HCT116 (cell line): ENCODE data around the gene SHANK1. TPM values are rescaled to one million over a fixed set of nuclear protein-coding genes. Genes with fewer than 3 reads are reported as not detected.

Source experiments
- ATAC-seq: fragments of 200-7000 bp; cut with Tn5 transposase; 2 replicates; pipeline ENCODE4 v1.9.1; 2020; ENCODE audit warnings: mild to moderate bottlenecking, moderate library complexity
- BruUV-seq: library from RNA; stranded (reverse); fragments of 400-500 nt; replicated peaks from 2 replicates; lab custom pipeline; 2021; lab: Mats Ljungman, UMichigan
- CTCF ChIA-PET: fragments of 300-600 bp; sonication (Branson Sonifier 250); formaldehyde crosslinking; loops from one replicate; lab custom pipeline; 2021; ENCODE audit warnings: antibody characterized with exemption; lab: Charles Lee
- POLR2A ChIA-PET: fragments of 300-600, 350-600 bp; sonication (Branson Sonifier 250); formaldehyde crosslinking; loops from one replicate; lab custom pipeline; 2021; ENCODE audit warnings: antibody characterized with exemption; lab: Charles Lee
- RAD21 ChIA-PET, 2 experiments: fragments of 300-600 bp; sonication (Branson Sonifier 250); formaldehyde crosslinking; loops; one replicate each; lab custom pipeline; 2023; ENCODE audit warnings: low total read pairs in 2 of 2; ENCODE audit not compliant: uncharacterized antibody in 2 of 2, unreplicated experiment in 2 of 2, low non-redundant PET in 1 of 2; lab: Charles Lee
- DNase-seq: peaks from one replicate; pipeline ENCODE4 v3.0.0-alpha.2; 2010; ENCODE audit warnings: low read depth, low spot score
- H2AFZ ChIP-seq: fragments of 200-600 bp; shearing (Covaris generic), sonication (generic); 2 replicates; pipeline ENCODE4 v1.6.1; 2017; ENCODE audit warnings: low read depth, mixed run types, mixed read lengths, antibody characterized with exemption, low read length; ENCODE audit not compliant: poor library complexity, severe bottlenecking
- H3K27ac ChIP-seq: 2 replicates; pipeline ENCODE4 v1.5.1; 2012; ENCODE audit warnings: low read depth, low read length
- H3K27me3 ChIP-seq: fragments of 200-600 bp; sonication (generic); 2 replicates; pipeline ENCODE4 v1.6.1; 2016; ENCODE audit warnings: mixed run types, low read length, mixed read lengths; ENCODE audit not compliant: insufficient read depth
- H3K36me3 ChIP-seq, 2 experiments: fragments of 200-500 bp in 1 of 2; fragments of 200-600 bp in 1 of 2; sonication (Bioruptor generic) in 1 of 2; sonication (generic) in 1 of 2; 2 replicates each; pipeline versions ENCODE4 v1.5.1 to v1.6.1; 2014 to 2016; ENCODE audit warnings: low read length in 2 of 2, inconsistent platforms in 1 of 2, mixed read lengths in 1 of 2, mixed run types in 1 of 2; ENCODE audit not compliant: insufficient read depth in 2 of 2, control insufficient read depth in 1 of 2
- H3K4me1 ChIP-seq, 2 experiments: fragments of 200-600 bp in 1 of 2; sonication (generic) in 1 of 2; 2 replicates each; pipeline versions ENCODE4 v1.5.1 to v1.6.1; 2012 to 2017; ENCODE audit warnings: low read length in 2 of 2, inconsistent platforms in 1 of 2, mild to moderate bottlenecking in 1 of 2, mixed read lengths in 1 of 2, mixed run types in 1 of 2, moderate library complexity in 1 of 2; ENCODE audit not compliant: insufficient read depth in 2 of 2, control insufficient read depth in 1 of 2
- H3K4me2 ChIP-seq: fragments of 200-600 bp; sonication (generic); 2 replicates; pipeline ENCODE4 v1.6.1; 2017; ENCODE audit warnings: mixed run types, low read length, mixed read lengths
- H3K4me3 ChIP-seq, 2 experiments: fragments of 200-600 bp in 1 of 2; sonication (generic) in 1 of 2; replicated peaks in 1 of 2; 2 replicates each; pipeline ENCODE4 v1.5.1; 2011 to 2016; ENCODE audit warnings: low read length in 2 of 2, control low read depth in 1 of 2, low read depth in 1 of 2, mild to moderate bottlenecking in 1 of 2, mixed read lengths in 1 of 2, mixed run types in 1 of 2
- H3K79me2 ChIP-seq: fragments of 200-600 bp; sonication (generic); 2 replicates; pipeline ENCODE4 v1.6.1; 2017; ENCODE audit warnings: mild to moderate bottlenecking, mixed run types, low read length, moderate library complexity, mixed read lengths; ENCODE audit not compliant: insufficient read depth
- H3K9ac ChIP-seq: fragments of 200-600 bp; sonication (generic); 2 replicates; pipeline ENCODE4 v1.6.1; 2016; ENCODE audit warnings: low read length, mixed read lengths
- H3K9me2 ChIP-seq: fragments of 200-600 bp; sonication (generic), shearing (Covaris generic); 2 replicates; pipeline ENCODE4 v1.6.1; 2017; ENCODE audit warnings: mixed run types, mild to moderate bottlenecking, moderate library complexity; ENCODE audit not compliant: insufficient read depth
- H3K9me3 ChIP-seq, 2 experiments: fragments of 200-500 bp in 1 of 2; fragments of 200-600 bp in 1 of 2; sonication (Bioruptor generic) in 1 of 2; sonication (generic) in 1 of 2; 2 replicates each; pipeline ENCODE4 v1.6.1; 2014 to 2017; ENCODE audit warnings: low read length in 2 of 2, mixed read lengths in 2 of 2, inconsistent platforms in 1 of 2, low read depth in 1 of 2, mild to moderate bottlenecking in 1 of 2, mixed run types in 1 of 2, moderate library complexity in 1 of 2; ENCODE audit not compliant: control insufficient read depth in 1 of 2, insufficient read depth in 1 of 2
- H4K20me1 ChIP-seq: fragments of 200-600 bp; sonication (generic), shearing (Covaris generic); 2 replicates; pipeline ENCODE4 v1.6.1; 2017; ENCODE audit warnings: mixed run types, mild to moderate bottlenecking, moderate library complexity; ENCODE audit not compliant: insufficient read depth
- ATF3 ChIP-seq: IDR thresholded peaks from 2 replicates; pipeline ENCODE4 v1.6.1; 2012
- CBX3 ChIP-seq: IDR thresholded peaks from 2 replicates; pipeline ENCODE4 v1.6.1; 2012; ENCODE audit warnings: low read depth
- CTCF ChIP-seq, 3 experiments: fragments of 200-600 bp in 1 of 3; sonication (generic) in 1 of 3; IDR thresholded peaks in 2 of 3; conservative IDR thresholded peaks in 1 of 3; 2 replicates each; pipeline ENCODE4 v1.5.1; 2012 to 2017; ENCODE audit warnings: low read depth in 2 of 3, low read length in 2 of 3, antibody characterized with exemption in 1 of 3, borderline replicate concordance in 1 of 3, control low read depth in 1 of 3, mild to moderate bottlenecking in 1 of 3, mixed read lengths in 1 of 3, mixed run types in 1 of 3, moderate library complexity in 1 of 3; ENCODE audit not compliant: insufficient read depth in 1 of 3
- ELF1 ChIP-seq: IDR thresholded peaks from 2 replicates; pipeline ENCODE4 v1.6.1; 2012; ENCODE audit warnings: low read depth, borderline replicate concordance
- EZH2 ChIP-seq: fragments of 200-600 bp; sonication (generic); IDR thresholded peaks from 2 replicates; pipeline ENCODE4 v1.6.1; 2017; ENCODE audit warnings: antibody characterized with exemption, mixed run types
- FOSL1 ChIP-seq: IDR thresholded peaks from 2 replicates; pipeline ENCODE4 v1.6.1; 2012; ENCODE audit warnings: low read depth
- JUND ChIP-seq: IDR thresholded peaks from 2 replicates; pipeline ENCODE4 v1.6.1; 2012
- POLR2A ChIP-seq: IDR thresholded peaks from 2 replicates; pipeline ENCODE4 v1.7.0; 2011; ENCODE audit warnings: borderline replicate concordance; ENCODE audit not compliant: insufficient read depth, insufficient read length; ENCODE audit errors: extremely low read depth
- RAD21 ChIP-seq: IDR thresholded peaks from 2 replicates; pipeline ENCODE4 v1.6.1; 2012; ENCODE audit warnings: low read depth, mild to moderate bottlenecking
- REST ChIP-seq: IDR thresholded peaks from 2 replicates; pipeline ENCODE4 v1.6.1; 2012; ENCODE audit warnings: low read depth
- SIN3A ChIP-seq: IDR thresholded peaks from 2 replicates; pipeline ENCODE4 v1.6.1; 2012; ENCODE audit warnings: low read depth
- TCF7L2 ChIP-seq: IDR thresholded peaks from 2 replicates; pipeline ENCODE4 v1.7.0; 2011; ENCODE audit warnings: borderline replicate concordance, inconsistent platforms; ENCODE audit not compliant: insufficient read depth, insufficient read length; ENCODE audit errors: extremely low read depth
- ZBTB33 ChIP-seq: IDR thresholded peaks from 2 replicates; pipeline ENCODE4 v1.6.1; 2011; ENCODE audit warnings: mild to moderate bottlenecking, low read length, moderate library complexity; ENCODE audit not compliant: insufficient replicate concordance; ENCODE audit errors: extremely low read depth
- ZNF274 ChIP-seq: fragments of 200-500 bp; sonication (Bioruptor generic); IDR thresholded peaks from 2 replicates; pipeline ENCODE4 v1.6.1; 2014; ENCODE audit warnings: mild to moderate bottlenecking, low read depth, low read length, inconsistent platforms
- intact Hi-C: fragments of 100-400 bp; cut with micrococcal nuclease; formaldehyde crosslinking; loops from 2 replicates; pipeline ENCODE4 v1.10.0; 2022
- total RNA-seq: library from RNA; stranded (reverse); gene quantifications from one replicate; pipeline ENCODE4 v1.2.1, GENCODE V29; 2021; ENCODE audit not compliant: unreplicated experiment

The SHANK1 gene
- total RNA-seq, 1 experiment from 2014 or later = 3.0 TPM

GRCh38 chr19:50664204-50664603 lies 55.4 kb downstream of the SHANK1 start:
- H3K27ac ChIP-seq = no peak overlapping the region
- intact Hi-C loops = no loop called here
- no peaks in the 10 kb centered on the region for H3K36me3 ChIP-seq
- TF ChIP-seq CTCF (IDR thresholded peaks at IDR 0.05 in 2 of 3, conservative IDR thresholded peaks at IDR 0.05 in 1 of 3; ENCODE audit: borderline replicate concordance in 1 of 3, insufficient read depth in 1 of 3, low read depth in 2 of 3, low read length in 2 of 3) = no peak
- TF ChIP-seq RAD21 = no peak
- TF ChIP-seq TCF7L2 = no peak
- no peak for TF ChIP-seq ATF3
- no peak for TF ChIP-seq FOSL1
- TF ChIP-seq ZNF274 = no peak
- TF ChIP-seq POLR2A = no peak
- TF ChIP-seq ZBTB33 = no peak
- no peak for TF ChIP-seq JUND
- no peak for TF ChIP-seq ELF1
- no peak for TF ChIP-seq SIN3A
- TF ChIP-seq REST = no peak
- TF ChIP-seq EZH2 = no peak
- TF ChIP-seq CBX3 = no peak
- ChIA-PET POLR2A (no interaction called here), CTCF (no interaction called here), RAD21 (no interaction called here)
- H4K20me1 ChIP-seq = no peaks in the 10 kb centered on the region
- no peak for ATAC-seq
- no peak overlapping the region for H3K9ac ChIP-seq
- BruUV-seq = no TSS peak
- H3K4me1 ChIP-seq = peaks cover 0 to 3% of the 10 kb centered on the region in 2 experiments; a peak in 3 of 4 replicates
- no peaks in the 10 kb centered on the region for H3K9me3 ChIP-seq
- no peaks in the 10 kb centered on the region for H3K9me2 ChIP-seq
- H3K4me2 ChIP-seq = no peak overlapping the region
- no peak overlapping the region for H3K4me3 ChIP-seq
- H3K79me2 ChIP-seq = no peaks in the 10 kb centered on the region
- no peak overlapping the region for H2AFZ ChIP-seq
- DNase-seq = no peak
- H3K27me3 ChIP-seq = no peaks in the 10 kb centered on the region
